Measurements from ENCODE around the gene CAPN10. TPM values are rescaled to one million over a fixed set of nuclear protein-coding genes. Genes with fewer than 3 reads are reported as not detected.

Gene CAPN10
- total RNA-seq, 1 experiment from 2014 or later: 22.3 TPM

GRCh38 chr2:240574386-240575100 is 12.0 kb upstream of the CAPN10 start:
- no peak for DNase-seq (ENCODE audit: extremely low read depth, low read depth)

GRCh38 chr2:240575101-240575965 is 11.2 kb upstream of the CAPN10 start:
- DNase-seq (ENCODE audit: extremely low read depth, low read depth): no peak

- DNase-seq (ENCODE audit: extremely low read depth, low read depth): no peak
Measured at GRCh38 chr2:240576036-240576435, 10.5 kb upstream of the CAPN10 start.

GRCh38 chr2:240576436-240577205 is 9.9 kb upstream of the CAPN10 start:
- no peak for DNase-seq (ENCODE audit: extremely low read depth, low read depth)

GRCh38 chr2:240577281-240578109 is 9.0 kb upstream of the CAPN10 start:
- DNase-seq (ENCODE audit: extremely low read depth, low read depth): no peak

- no peak for DNase-seq (ENCODE audit: extremely low read depth, low read depth)
Measured at GRCh38 chr2:240578110-240578450, 8.5 kb upstream of the CAPN10 start.

GRCh38 chr2:240578488-240578887 is 8.0 kb upstream of the CAPN10 start:
- DNase-seq (ENCODE audit: extremely low read depth, low read depth): no peak

- no peak for DNase-seq (ENCODE audit: extremely low read depth, low read depth)
Measured at GRCh38 chr2:240579071-240579762, 7.3 kb upstream of the CAPN10 start.

GRCh38 chr2:240579771-240580614 is 6.5 kb upstream of the CAPN10 start:
- peak; percentile 35 for DNase-seq (ENCODE audit: extremely low read depth, low read depth)

GRCh38 chr2:240581811-240582210 is 4.7 kb upstream of the CAPN10 start:
- no peak for DNase-seq (ENCODE audit: extremely low read depth, low read depth)

- no peak for DNase-seq (ENCODE audit: extremely low read depth, low read depth)
Measured at GRCh38 chr2:240582781-240583180, 3.8 kb upstream of the CAPN10 start.

- no peak for DNase-seq (ENCODE audit: extremely low read depth, low read depth)
Measured at GRCh38 chr2:240583774-240584173, 2.8 kb upstream of the CAPN10 start.

- no peak for DNase-seq (ENCODE audit: extremely low read depth, low read depth)
Measured at GRCh38 chr2:240584486-240585031, 2.0 kb upstream of the CAPN10 start.

GRCh38 chr2:240585101-240585500 is 1.4 kb upstream of the CAPN10 start:
- DNase-seq (ENCODE audit: extremely low read depth, low read depth): no peak

GRCh38 chr2:240585681-240586197 is 795 bp upstream of the CAPN10 start:
- no peak for DNase-seq (ENCODE audit: extremely low read depth, low read depth)

- DNase-seq (ENCODE audit: extremely low read depth, low read depth): no peak
Measured at GRCh38 chr2:240586919-240587800, 626 bp downstream of the CAPN10 start.

- DNase-seq (ENCODE audit: extremely low read depth, low read depth): no peak
Measured at GRCh38 chr2:240588006-240588655, 1.6 kb downstream of the CAPN10 start.
